ENCODE results near the gene WIZ. TPM values are rescaled to one million over a fixed set of nuclear protein-coding genes. Genes with fewer than 3 reads are reported as not detected.

Gene WIZ
- total and polyA plus RNA-seq, 11 donors = 19.0 to 52.4 (median 25.7) TPM

DNA sequence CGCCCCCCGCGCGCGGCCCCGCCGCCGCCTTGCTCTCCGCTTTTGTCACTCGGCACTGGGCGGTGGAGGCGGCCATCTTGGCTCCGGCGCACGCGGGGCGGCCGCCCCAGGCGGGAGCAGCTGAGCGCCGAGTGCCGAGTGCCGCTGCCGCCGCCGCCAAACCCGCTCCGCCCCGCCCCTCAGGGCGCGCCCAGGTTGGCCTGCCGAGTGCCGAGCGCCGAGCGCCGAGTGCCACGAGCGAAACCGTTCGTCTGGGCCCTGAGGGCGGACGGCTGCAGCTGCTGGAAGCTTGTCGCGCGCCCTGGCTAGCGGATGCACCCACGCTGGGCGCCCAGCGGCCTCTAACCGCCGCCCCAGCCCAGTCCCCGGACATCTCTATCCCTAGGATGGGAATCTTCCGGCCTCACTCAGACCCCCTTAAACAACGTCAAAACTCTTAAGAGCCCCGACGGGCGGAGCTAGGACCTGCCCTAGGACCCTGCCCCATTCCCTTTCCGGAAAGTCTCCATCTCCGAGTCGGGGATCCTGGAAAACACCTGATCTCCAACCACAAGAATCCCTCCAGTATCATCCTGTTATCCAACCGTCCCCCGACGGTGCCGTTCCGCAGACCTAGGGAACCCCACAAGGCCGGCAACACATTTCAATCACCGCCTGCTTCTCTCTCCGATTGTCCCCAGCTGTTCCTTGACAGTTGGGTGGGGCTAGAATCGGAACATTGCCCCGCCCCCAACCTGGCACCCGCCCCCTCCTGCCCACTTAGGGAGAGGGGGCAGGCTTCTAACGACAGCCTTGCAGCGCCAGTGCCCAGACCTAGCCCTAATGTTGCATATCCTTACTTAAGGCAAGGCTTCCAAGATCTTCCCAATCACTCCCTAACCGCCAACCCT lies 16.9 kb downstream of the WIZ start:
- peaks cover 0 to 20% (median 7%) of the 10 kb centered on the region in 9 donors for H3K36me3 ChIP-seq
- H3K27ac ChIP-seq = peak overlapping the region; percentile 87 to 99 (median 95)
- 1 to 2% (median 1%) methylated on average over 25 to 75 of the region's 75 CpGs for WGBS, 4 donors
- ATAC-seq (peak; percentile 68 to 92 (median 91)), DNase-seq (peak; percentile 93 to 97 (median 95))
- H3K4me1 ChIP-seq = peaks cover 3 to 45% (median 31%) of the 10 kb centered on the region in 12 donors
- TF ChIP-seq, protein P1, sequence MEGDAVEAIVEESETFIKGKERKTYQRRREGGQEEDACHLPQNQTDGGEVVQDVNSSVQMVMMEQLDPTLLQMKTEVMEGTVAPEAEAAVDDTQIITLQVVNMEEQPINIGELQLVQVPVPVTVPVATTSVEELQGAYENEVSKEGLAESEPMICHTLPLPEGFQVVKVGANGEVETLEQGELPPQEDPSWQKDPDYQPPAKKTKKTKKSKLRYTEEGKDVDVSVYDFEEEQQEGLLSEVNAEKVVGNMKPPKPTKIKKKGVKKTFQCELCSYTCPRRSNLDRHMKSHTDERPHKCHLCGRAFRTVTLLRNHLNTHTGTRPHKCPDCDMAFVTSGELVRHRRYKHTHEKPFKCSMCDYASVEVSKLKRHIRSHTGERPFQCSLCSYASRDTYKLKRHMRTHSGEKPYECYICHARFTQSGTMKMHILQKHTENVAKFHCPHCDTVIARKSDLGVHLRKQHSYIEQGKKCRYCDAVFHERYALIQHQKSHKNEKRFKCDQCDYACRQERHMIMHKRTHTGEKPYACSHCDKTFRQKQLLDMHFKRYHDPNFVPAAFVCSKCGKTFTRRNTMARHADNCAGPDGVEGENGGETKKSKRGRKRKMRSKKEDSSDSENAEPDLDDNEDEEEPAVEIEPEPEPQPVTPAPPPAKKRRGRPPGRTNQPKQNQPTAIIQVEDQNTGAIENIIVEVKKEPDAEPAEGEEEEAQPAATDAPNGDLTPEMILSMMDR (IDR thresholded peaks at IDR 0.05) = no peak
- TF ChIP-seq POLR2A (IDR thresholded peaks at IDR 0.05) = peak in 1 of 2 donors; percentile 64
- intact Hi-C loops (cut with DNase I) = loop anchor here in 1 of 10 donors (5.0 kb wide), 1 partner anchor 56 kb away; the partner anchor contains the start of gene AKAP8
- no peaks in the 10 kb centered on the region for H3K27me3 ChIP-seq
- peak overlapping the region; percentile 52 to 97 (median 86) for H3K4me3 ChIP-seq
- H3K9me3 ChIP-seq = no peaks in the 10 kb centered on the region

DNA sequence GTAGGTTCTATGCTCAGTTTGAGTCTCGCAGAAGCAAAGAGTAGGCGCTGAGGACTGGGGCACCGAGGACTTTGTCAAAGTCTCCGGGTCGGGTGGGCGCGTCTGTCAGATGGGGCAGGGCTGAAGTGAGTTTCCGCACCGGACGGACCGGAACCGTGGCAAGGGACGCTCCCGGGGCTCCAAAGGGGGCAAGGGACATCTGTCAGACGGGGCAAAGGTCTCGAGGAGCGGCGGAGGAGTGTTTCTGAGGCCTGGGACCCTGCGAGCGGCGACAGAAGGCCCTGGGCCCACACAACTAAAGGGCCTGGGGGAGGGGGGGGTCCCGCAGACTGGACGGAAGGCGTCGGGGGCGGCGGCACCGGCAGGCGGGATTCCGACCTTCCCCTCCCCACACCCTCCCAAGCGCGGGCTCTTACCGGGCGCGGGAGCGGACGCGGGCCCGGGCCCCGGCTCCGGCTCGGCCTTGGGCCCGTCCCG lies 17.7 kb downstream of the WIZ start:
- Histone ChIP-seq H3K27ac (peak overlapping the region in 10 of 12 donors; percentile 42 to 78 (median 71)), H3K4me3 (peak overlapping the region; percentile 73 to 97 (median 86)), H3K36me3 (peaks cover 0 to 28% (median 15%) of the 10 kb centered on the region in 9 donors), H3K4me1 (peaks cover 3 to 45% (median 31%) of the 10 kb centered on the region in 12 donors), H3K9me3 (no peaks in the 10 kb centered on the region), H3K27me3 (no peaks in the 10 kb centered on the region)
- WGBS, 4 donors = 0 to 1% (median 0%) methylated on average over 17 to 44 of the region's 44 CpGs
- DNase-seq (peak in 3 of 5 donors; percentile 26 to 61 (median 35)), ATAC-seq (peak in 1 of 4 donors; percentile 0)
- TF ChIP-seq POLR2A (IDR thresholded peaks at IDR 0.05) = no peak
- TF ChIP-seq, protein P1 (IDR thresholded peaks at IDR 0.05) = no peak
- intact Hi-C loops (cut with DNase I) = loop anchor here in 1 of 10 donors (5.0 kb wide), 1 partner anchor 55 kb away; the partner anchor contains the start of gene AKAP8

DNA sequence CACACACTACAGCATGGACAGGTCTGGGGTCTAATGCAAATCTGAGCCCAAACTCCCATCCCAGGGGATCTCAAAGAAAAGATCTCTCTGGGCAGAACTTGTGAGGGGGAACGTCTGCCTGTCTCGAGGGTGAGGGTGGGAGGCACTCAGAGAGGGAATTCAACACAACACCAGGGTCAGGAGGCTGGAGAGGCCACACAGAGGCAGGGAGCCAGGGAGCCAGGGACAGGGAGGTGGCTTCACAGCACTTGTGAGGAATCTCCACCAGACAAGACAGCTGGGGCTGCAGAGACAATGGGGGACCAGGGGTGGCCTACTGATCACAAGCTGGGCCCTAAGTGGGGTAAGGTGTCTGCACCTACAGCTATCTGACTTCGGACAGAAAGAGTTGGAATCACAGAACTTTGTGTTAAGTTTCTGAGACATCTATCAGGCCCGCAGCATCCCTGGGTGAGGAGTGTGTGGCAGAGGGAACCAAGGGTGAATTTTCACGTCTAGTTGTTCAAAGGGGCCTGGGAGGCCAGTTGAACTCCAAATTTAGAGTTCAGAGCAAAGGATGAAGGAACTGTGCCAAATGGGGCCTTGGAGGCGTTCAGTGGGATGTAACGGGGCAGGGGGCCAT lies 18.2 kb downstream of the WIZ start:
- TF ChIP-seq, protein P1 (IDR thresholded peaks at IDR 0.05) = no peak
- TF ChIP-seq POLR2A (IDR thresholded peaks at IDR 0.05) = no peak
- peak in 1 of 5 donors; percentile 12 for DNase-seq
- ATAC-seq = no peak
- Histone ChIP-seq H3K27ac (peak overlapping the region in 10 of 12 donors; percentile 42 to 78 (median 71)), H3K4me1 (peaks cover 3 to 45% (median 31%) of the 10 kb centered on the region in 12 donors), H3K4me3 (peak overlapping the region; percentile 73 to 97 (median 86)), H3K36me3 (peaks cover 0 to 32% (median 20%) of the 10 kb centered on the region in 9 donors), H3K9me3 (no peaks in the 10 kb centered on the region), H3K27me3 (no peaks in the 10 kb centered on the region)
- intact Hi-C loops (cut with DNase I) = loop anchor here in 1 of 10 donors (5.0 kb wide), 1 partner anchor 54 kb away; the partner anchor contains the start of gene AKAP8
- WGBS, 4 donors = 10 to 17% (median 13%) methylated on average over 7 of the region's 7 CpGs
